Transverse colon (tissue), 4 donors: ENCODE data around the gene LHFPL4. TPM values are rescaled to one million over a fixed set of nuclear protein-coding genes. Genes with fewer than 3 reads are reported as not detected.
"Not testable (repeated sequence)": the region's sequence is repeated elsewhere in the genome, so short reads cannot be mapped to it uniquely, and the experiment has no call there.

ENCODE experiments used
- DNase-seq: peaks from one replicate; pipeline ENCODE4 v3.0.0-alpha.2; 2019
- H3K27ac ChIP-seq, 4 donors: fragments of 200-600 bp; sonication (generic); 2 replicates each; pipeline ENCODE4 v1.5.1; 2016 to 2018; ENCODE audit warnings: inconsistent platforms in 4 of 4
- H3K27me3 ChIP-seq: fragments of 200-600 bp; sonication (generic); 2 replicates; pipeline ENCODE4 v1.5.1; 2017; ENCODE audit warnings: inconsistent platforms
- H3K36me3 ChIP-seq, 4 donors: fragments of 200-600 bp; sonication (generic); 2 replicates each; pipeline ENCODE4 v1.5.1; 2017 to 2019; ENCODE audit warnings: inconsistent platforms in 4 of 4
- H3K4me1 ChIP-seq, 4 donors: fragments of 200-600 bp; sonication (generic); 2 replicates each; pipeline ENCODE4 v1.5.1; 2017 to 2020; ENCODE audit warnings: inconsistent platforms in 4 of 4
- H3K4me3 ChIP-seq, 4 donors: fragments of 200-600 bp; sonication (generic); 1 replicate in 1 of 4; 2 replicates in 3 of 4; pipeline versions ENCODE4 v1.5.1 to v1.6.1; 2017 to 2019; ENCODE audit warnings: inconsistent platforms in 4 of 4
- H3K9me3 ChIP-seq, 2 donors: fragments of 200-600 bp; sonication (generic); 2 replicates each; pipeline ENCODE4 v1.5.1; 2017 to 2019; ENCODE audit warnings: inconsistent platforms in 2 of 2
- CTCF ChIP-seq, 5 experiments: fragments of 200-600 bp in 3 of 5; fragments of 450-650 bp in 2 of 5; sonication (generic) in 3 of 5; IDR thresholded peaks; 1 replicate in 2 of 5; 2 replicates in 3 of 5; pipeline ENCODE4 v1.5.1; 2016 to 2017; ENCODE audit warnings: antibody characterized with exemption in 5 of 5, inconsistent platforms in 3 of 5, mild to moderate bottlenecking in 2 of 5, moderate library complexity in 1 of 5
- EP300 ChIP-seq: sonication (generic); formaldehyde crosslinking; IDR thresholded peaks from one replicate; pipeline ENCODE4 v1.6.1; 2017; ENCODE audit warnings: antibody characterized with exemption, low read depth
- POLR2A ChIP-seq: fragments of 450-650 bp; IDR thresholded peaks from one replicate; pipeline ENCODE4 v1.6.1; 2016; ENCODE audit warnings: antibody characterized with exemption, mild to moderate bottlenecking, moderate library complexity
- POLR2AphosphoS5 ChIP-seq, 3 donors: sonication (generic); formaldehyde crosslinking; IDR thresholded peaks; one replicate each; pipeline ENCODE4 v1.6.1; 2016; ENCODE audit warnings: antibody characterized with exemption in 3 of 3
- WGBS, 2 donors: methylation state at CpG; one replicate each; pipeline ENCODE4 v1.1.5; 2018; ENCODE audit warnings: low coverage in 1 of 2; 5-methylcytosine and 5-hydroxymethylcytosine counted together
- in situ Hi-C, 4 donors: fragments of 200-750 bp; cut with MboI; loops; one replicate each; pipeline versions ENCODE4 v1.15.0 to v1.15.1; 2017; ENCODE audit warnings: low sequenced_read_pairs in 3 of 4, low pct_ligation_motif_present in 1 of 4, low pct_unique_long_range_greater_than_20kb in 1 of 4
- intact Hi-C: fragments of 100-400 bp; cut with DNase I; formaldehyde crosslinking; loops from one replicate; pipeline ENCODE4 v1.15.1; 2023; ENCODE audit warnings: low total_unique reads
- total RNA-seq, 4 donors: library from RNA; depleted of rRNA; stranded (reverse); fragments of >200 nt; gene quantifications; one replicate each; pipeline ENCODE4 v1.1.0, GENCODE V29; 2016

The LHFPL4 gene
- total RNA-seq, 4 donors from 2014 or later = 0.14 to 0.32 TPM; not detected in 2

GRCh38 chr3:9563851-9564250, 10.2 kb upstream of the LHFPL4 start:
- Histone ChIP-seq H3K27me3 (no peaks in the 10 kb centered on the region), H3K4me1 (no peaks in the 10 kb centered on the region), H3K9me3 (peaks cover 0 to 6% of the 10 kb centered on the region in 2 donors), H3K4me3 (no peak overlapping the region), H3K27ac (no peak overlapping the region), H3K36me3 (no peaks in the 10 kb centered on the region)
- intact Hi-C loops = no loop called here
- in situ Hi-C loops = no loop called here
- no peak for DNase-seq
- TF ChIP-seq POLR2A (no peak), CTCF (IDR thresholded peaks at IDR 0.05) (no peak), EP300 (no peak), POLR2AphosphoS5 (IDR thresholded peaks at IDR 0.05) (no peak)
- WGBS, 2 donors = 79 to 84% methylated on average over 3 to 5 of the region's 5 CpGs

DNA sequence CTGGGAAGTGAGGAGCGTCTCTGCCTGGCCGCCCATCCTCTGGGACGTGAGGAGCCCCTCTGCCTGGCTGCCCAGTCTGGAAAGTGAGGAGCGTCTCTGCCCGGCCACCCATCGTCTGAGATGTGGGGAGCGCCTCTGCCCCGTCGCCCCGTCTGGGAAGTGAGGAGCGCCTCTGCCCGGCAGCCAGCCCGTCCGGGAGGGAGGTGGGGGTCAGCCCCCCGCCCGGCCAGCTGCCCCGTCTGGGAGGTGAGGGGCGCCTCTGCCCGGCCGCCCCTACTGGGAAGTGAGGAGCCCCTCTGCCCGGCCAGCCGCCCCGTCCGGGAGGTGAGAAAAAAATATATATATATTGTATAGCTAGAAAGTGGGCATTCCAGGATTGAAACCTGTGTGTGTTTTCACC, 6.4 kb upstream of the LHFPL4 start:
- H3K9me3 ChIP-seq, intact Hi-C loops, DNase-seq, H3K36me3 ChIP-seq, H3K4me3 ChIP-seq, H3K4me1 ChIP-seq, in situ Hi-C loops, H3K27ac ChIP-seq, H3K27me3 ChIP-seq: not testable (repeated sequence)
- 91% methylated on average over 20 of the region's 24 CpGs; no CpG with 5 or more reads in 1 of the 2 donors for WGBS, 2 donors

DNA sequence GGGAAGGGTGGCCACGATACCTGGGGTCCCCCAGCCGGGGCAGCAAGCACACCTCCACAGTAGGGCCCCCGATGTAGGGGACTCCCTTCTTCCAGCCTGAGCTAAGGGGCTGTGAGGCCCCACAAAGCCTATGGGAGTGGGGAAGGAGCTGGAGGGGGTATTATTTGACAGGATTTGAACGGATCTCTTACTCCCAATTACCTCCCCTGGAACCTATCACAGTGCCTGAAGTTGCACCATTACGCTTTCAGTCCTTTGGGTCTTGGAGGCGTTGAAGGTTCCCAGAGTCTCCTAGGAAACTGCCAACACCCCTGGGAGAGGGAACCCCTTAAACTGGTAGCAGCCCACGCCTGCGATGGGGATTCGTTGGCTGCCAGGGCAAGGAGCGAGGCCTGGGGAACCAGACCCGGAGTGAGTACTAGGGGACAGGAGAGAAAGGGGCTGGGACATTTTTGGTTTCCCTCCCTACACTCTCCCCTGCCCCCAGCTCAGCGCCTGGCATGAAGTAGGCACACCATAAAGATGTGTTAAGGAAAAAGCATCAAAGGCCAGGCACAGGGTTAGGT, 409 bp upstream of the LHFPL4 start:
- H3K27me3 ChIP-seq = peaks cover 48% of the 10 kb centered on the region
- in situ Hi-C loops = no loop called here
- no peaks in the 10 kb centered on the region for H3K9me3 ChIP-seq
- H3K36me3 ChIP-seq = no peaks in the 10 kb centered on the region
- H3K27ac ChIP-seq = no peak overlapping the region
- no peak overlapping the region for H3K4me3 ChIP-seq
- intact Hi-C loops = no loop called here
- WGBS, 2 donors = 40% methylated on average over 12 of the region's 12 CpGs; no CpG with 5 or more reads in 1 of the 2 donors
- DNase-seq = no peak
- TF ChIP-seq CTCF (IDR thresholded peaks at IDR 0.05) (no peak), POLR2A (no peak)
- H3K4me1 ChIP-seq = no peaks in the 10 kb centered on the region

- H3K9me3 ChIP-seq = no peaks in the 10 kb centered on the region
- TF ChIP-seq POLR2AphosphoS5 (IDR thresholded peaks at IDR 0.05) (no peak), POLR2A (no peak), EP300 (no peak), CTCF (IDR thresholded peaks at IDR 0.05) (no peak)
- WGBS, 2 donors = 31% methylated on average over 34 of the region's 57 CpGs; no CpG with 5 or more reads in 1 of the 2 donors
- no peak overlapping the region for H3K4me3 ChIP-seq
- in situ Hi-C loops (no loop called here), intact Hi-C loops (no loop called here)
- DNase-seq = peak; percentile 16
- no peaks in the 10 kb centered on the region for H3K36me3 ChIP-seq
- H3K27ac ChIP-seq = no peak overlapping the region
- H3K4me1 ChIP-seq = no peaks in the 10 kb centered on the region
- peaks cover 51% of the 10 kb centered on the region for H3K27me3 ChIP-seq
Observed at GRCh38 chr3:9552252-9552999, 1.2 kb downstream of the LHFPL4 start.

DNA sequence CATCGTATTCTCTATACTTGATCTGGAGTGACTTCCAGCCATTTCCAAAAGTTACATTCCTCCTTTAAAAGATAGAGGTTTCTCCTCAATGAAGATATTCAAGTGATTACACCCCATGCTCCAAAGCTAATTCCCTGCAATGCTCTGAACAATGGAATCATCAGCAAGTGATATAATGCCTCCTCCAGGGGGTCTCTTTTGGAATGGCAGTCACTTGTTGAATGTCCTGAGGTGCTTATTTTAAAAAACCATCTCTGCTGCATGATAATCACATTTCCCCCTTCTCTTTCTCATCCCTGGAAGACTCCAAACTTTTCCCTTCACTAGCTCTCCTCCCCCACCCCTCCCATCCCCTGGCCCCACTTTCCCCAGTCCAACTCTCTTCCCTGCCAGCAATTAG, 2.6 kb downstream of the LHFPL4 start:
- in situ Hi-C loops = no loop called here
- Histone ChIP-seq H3K4me3 (no peak overlapping the region), H3K9me3 (no peaks in the 10 kb centered on the region), H3K4me1 (no peaks in the 10 kb centered on the region), H3K36me3 (no peaks in the 10 kb centered on the region), H3K27me3 (peaks cover 51% of the 10 kb centered on the region), H3K27ac (no peak overlapping the region)
- 70 to 86% methylated on average over 1 of the region's 1 CpG for WGBS, 2 donors
- TF ChIP-seq POLR2A (no peak), CTCF (IDR thresholded peaks at IDR 0.05) (no peak), EP300 (no peak), POLR2AphosphoS5 (IDR thresholded peaks at IDR 0.05) (no peak)
- intact Hi-C loops = no loop called here
- no peak for DNase-seq
